Kidney epithelial cell (primary cell): ENCODE results near the gene OSBPL9. TPM values are rescaled to one million over a fixed set of nuclear protein-coding genes. Genes with fewer than 3 reads are reported as not detected.

ENCODE experiments used
- DNase-seq: peaks from one replicate; pipeline ENCODE4 v3.0.0-alpha.2; 2010; ENCODE audit warnings: low read depth
- H3K27me3 ChIP-seq: 2 replicates; pipeline ENCODE4 v1.6.0; 2011; ENCODE audit warnings: low read length; ENCODE audit not compliant: control insufficient read depth, insufficient read depth
- H3K36me3 ChIP-seq: 2 replicates; pipeline ENCODE4 v1.5.1; 2011; ENCODE audit warnings: low read length; ENCODE audit not compliant: control insufficient read depth, insufficient read depth
- H3K4me3 ChIP-seq: 2 replicates; pipeline ENCODE4 v1.5.1; 2011; ENCODE audit warnings: low read depth, mild to moderate bottlenecking, control low read depth, low read length
- CTCF ChIP-seq: IDR thresholded peaks from 2 replicates; pipeline ENCODE4 v1.5.1; 2011; ENCODE audit warnings: mild to moderate bottlenecking, moderate library complexity, low read length, control low read depth, inconsistent platforms; ENCODE audit not compliant: insufficient read depth, poor library complexity, severe bottlenecking
- total RNA-seq: library from RNA; depleted of rRNA; stranded (reverse); fragments of >200 nt; gene quantifications from 2 replicates; pipeline ENCODE4 v1.2.3, GENCODE V29; 2015

OSBPL9 gene
- total RNA-seq, 1 donor from 2014 or later = 94.1 TPM

GRCh38 chr1:51837243-51837642 lies 220.4 kb downstream of the OSBPL9 start:
- TF ChIP-seq CTCF = no peak
- H3K4me3 ChIP-seq = no peak overlapping the region
- no peaks in the 10 kb centered on the region for H3K36me3 ChIP-seq
- no peaks in the 10 kb centered on the region for H3K27me3 ChIP-seq
- DNase-seq = no peak

Other genes starting within 250 kb of the OSBPL9 start
- 36.1 and 37.1 TPM in 2 replicates for gene EPS15, start 97.8 kb upstream of the OSBPL9 start, total RNA-seq